NCI-H748 (cell line): Measurements from ENCODE around the gene MARK3.
"Not testable (repeated sequence)": the region's sequence is repeated elsewhere in the genome, so short reads cannot be mapped to it uniquely, and the experiment has no call there.

Experiments
- DNase-seq: peaks from one replicate; lab custom pipeline; 2025; ENCODE audit not compliant: unreplicated experiment; lab: John Stamatoyannopoulos, UW

The MARK3 gene

GRCh38 chr14:103510724-103511693 lies 125.8 kb downstream of the MARK3 start:
- DNase-seq = no peak

- DNase-seq = not testable (repeated sequence)
Measured at GRCh38 chr14:103512180-103512579, 127.0 kb downstream of the MARK3 start.

GRCh38 chr14:103512701-103513611 lies 127.7 kb downstream of the MARK3 start:
- DNase-seq = peak; percentile 53

- no peak for DNase-seq
Measured at GRCh38 chr14:103514596-103515421, 129.6 kb downstream of the MARK3 start.

- no peak for DNase-seq
Measured at GRCh38 chr14:103516426-103517173, 131.4 kb downstream of the MARK3 start.

GRCh38 chr14:103517174-103517566 lies 132.0 kb downstream of the MARK3 start:
- DNase-seq = no peak

GRCh38 chr14:103517721-103518421 lies 132.7 kb downstream of the MARK3 start:
- no peak for DNase-seq

- DNase-seq = peak; percentile 64
Measured at GRCh38 chr14:103518422-103519042, 133.3 kb downstream of the MARK3 start.

- no peak for DNase-seq
Measured at GRCh38 chr14:103519043-103519836, 134.0 kb downstream of the MARK3 start.

GRCh38 chr14:103519837-103520212 lies 134.6 kb downstream of the MARK3 start:
- DNase-seq = no peak

- DNase-seq = no peak
Measured at GRCh38 chr14:103520269-103520656, 135.0 kb downstream of the MARK3 start.

- DNase-seq = peak; percentile 91
Measured at GRCh38 chr14:103520657-103521437, 135.6 kb downstream of the MARK3 start.

- peak; percentile 71 for DNase-seq
Measured at GRCh38 chr14:103521438-103521950, 136.3 kb downstream of the MARK3 start.

- peak; percentile 76 for DNase-seq
Measured at GRCh38 chr14:103521951-103522563, 136.8 kb downstream of the MARK3 start.

GRCh38 chr14:103522649-103523574 lies 137.7 kb downstream of the MARK3 start, which contains the start of gene CKB:
TSS of gene CKB (minus strand) at chr14:103522830. CDS start at chr14:103522493, 337 bp downstream.
- peak; percentile 93 for DNase-seq

GRCh38 chr14:103523575-103523954 lies 138.3 kb downstream of the MARK3 start:
- no peak for DNase-seq
